H1 (cell line): ENCODE data around the gene CD300A. TPM values are rescaled to one million over a fixed set of nuclear protein-coding genes. Genes with fewer than 3 reads are reported as not detected.

Experiments
- CBX8 ChIP-seq: fragments of 300-800, 300-1000 bp; sonication (generic); IDR thresholded peaks from 2 replicates; pipeline ENCODE4 v1.7.1; 2016; ENCODE audit warnings: low read depth, low read length, borderline replicate concordance
- RXRA ChIP-seq: IDR thresholded peaks from 2 replicates; pipeline ENCODE4 v1.6.1; 2011; ENCODE audit warnings: low read depth, mild to moderate bottlenecking, low read length, moderate library complexity; ENCODE audit not compliant: insufficient read depth
- SRF ChIP-seq: IDR thresholded peaks from 2 replicates; pipeline ENCODE4 v1.6.1; 2011; ENCODE audit warnings: mild to moderate bottlenecking, low read depth, low read length, moderate library complexity
- TBP ChIP-seq: IDR thresholded peaks from 2 replicates; pipeline ENCODE4 v1.6.1; 2011; ENCODE audit warnings: low read depth, low read length, improper control_type of control experiment
- polyA plus RNA-seq, 7 experiments: library from polyadenylated mRNA; depleted of rRNA in 3 of 7; stranded (reverse) in 5 of 7; unstranded in 2 of 7; fragments of >200 nt in 5 of 7; fragments of 200-250 nt in 2 of 7; gene quantifications; 1 replicate in 5 of 7; 2 replicates in 1 of 7; 4 replicates in 1 of 7; pipeline versions ENCODE4 v1.2.1 to v1.2.3, GENCODE V29; 2011 to 2013; ENCODE audit warnings: missing spikeins in 2 of 7, mixed read lengths in 2 of 7
- total RNA-seq: library from RNA; stranded (reverse); fragmentation: NEBNext Ultra II Directional; extraction: Animal tissue kit (Norgen Biotek cat#: 25700); gene quantifications from 2 replicates; pipeline ENCODE4 v1.2.1, GENCODE V29; 2021

The CD300A gene
- total and polyA plus RNA-seq, 2 of the 8 experiments (the other 6 are each of a cell fraction or from before 2014, with no cell fraction given), result 0.52 to 1.3 TPM

DNA sequence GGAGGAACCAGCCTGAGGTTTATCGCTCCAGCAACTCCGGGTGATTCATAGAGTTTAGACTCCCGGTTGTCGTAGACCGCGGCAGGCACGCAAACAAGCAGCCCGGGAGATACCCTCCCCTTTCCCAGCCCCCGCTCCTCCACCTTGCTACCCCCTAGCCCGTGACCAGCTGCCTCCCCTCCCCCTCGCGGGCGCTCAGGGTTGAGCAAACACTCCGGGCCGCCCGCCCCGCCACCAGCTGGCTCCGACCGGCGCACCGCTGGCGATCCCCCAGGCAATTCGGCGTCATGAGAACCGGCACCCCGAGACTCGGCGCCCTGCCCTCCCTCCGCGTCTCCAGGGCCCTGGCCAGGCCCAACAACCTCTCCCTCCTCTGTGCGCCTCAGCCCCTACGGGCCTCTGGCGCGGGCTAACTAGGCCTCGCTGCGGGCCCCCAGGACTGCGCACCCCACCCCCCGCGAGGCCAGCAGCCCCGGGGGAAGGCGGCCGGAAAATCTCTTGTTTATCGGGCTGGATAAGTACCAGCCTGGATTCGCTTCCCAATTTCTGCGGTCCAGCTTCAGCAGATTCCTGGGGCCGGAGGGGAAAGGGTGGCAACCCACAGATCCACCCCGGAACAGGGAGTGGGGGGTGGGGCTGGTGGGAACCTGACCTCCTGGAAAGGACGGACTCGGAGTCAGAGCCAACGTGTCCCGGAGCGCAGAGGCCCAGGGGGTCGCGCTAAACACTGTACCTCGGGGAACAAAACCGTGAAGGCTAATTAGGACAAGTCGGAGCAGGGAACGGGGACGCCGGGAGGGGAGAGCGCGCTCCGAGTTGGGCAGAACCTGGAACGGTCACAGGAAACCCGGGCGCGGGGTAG, 35.5 kb upstream of the CD300A start (continued):
- TF ChIP-seq CBX8, result no peak
- no peak for TF ChIP-seq SRF
- no peak for TF ChIP-seq RXRA
- peak; percentile 3; the same call in 1 of the 2 replicates for TF ChIP-seq TBP
